ENCODE results near the gene HSD17B12.

DNA sequence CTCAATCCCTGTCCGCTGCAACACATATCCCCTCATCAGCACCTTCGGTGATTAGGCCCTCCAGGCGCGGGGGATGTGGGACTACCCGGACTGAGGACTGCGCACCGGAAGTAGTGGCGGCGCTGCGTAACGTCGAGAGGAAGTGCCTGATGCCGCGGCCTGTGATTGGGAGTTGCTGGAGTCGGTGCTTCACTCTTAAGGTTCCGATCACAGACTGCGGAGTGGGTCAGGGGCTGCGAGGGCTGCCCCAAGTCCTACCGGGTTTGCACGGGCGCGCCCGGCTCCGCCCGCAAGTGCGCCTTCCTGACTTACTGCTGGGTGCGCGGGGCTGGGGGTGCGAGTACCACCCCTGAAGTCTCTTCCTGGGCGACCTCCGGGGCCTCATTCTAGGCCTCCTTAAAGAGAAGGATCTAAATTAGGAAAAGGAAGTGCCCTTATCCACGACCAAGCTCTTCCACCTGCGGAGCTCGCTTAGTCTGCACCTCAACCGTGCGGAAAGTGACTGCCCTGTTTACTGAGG, 200.2 kb downstream of the HSD17B12 start, which contains the start of gene ALKBH3:
- peak in 1 of 2 donors; percentile 59 for TF ChIP-seq POLR2A (IDR thresholded peaks at IDR 0.05)
- TF ChIP-seq, protein P1, sequence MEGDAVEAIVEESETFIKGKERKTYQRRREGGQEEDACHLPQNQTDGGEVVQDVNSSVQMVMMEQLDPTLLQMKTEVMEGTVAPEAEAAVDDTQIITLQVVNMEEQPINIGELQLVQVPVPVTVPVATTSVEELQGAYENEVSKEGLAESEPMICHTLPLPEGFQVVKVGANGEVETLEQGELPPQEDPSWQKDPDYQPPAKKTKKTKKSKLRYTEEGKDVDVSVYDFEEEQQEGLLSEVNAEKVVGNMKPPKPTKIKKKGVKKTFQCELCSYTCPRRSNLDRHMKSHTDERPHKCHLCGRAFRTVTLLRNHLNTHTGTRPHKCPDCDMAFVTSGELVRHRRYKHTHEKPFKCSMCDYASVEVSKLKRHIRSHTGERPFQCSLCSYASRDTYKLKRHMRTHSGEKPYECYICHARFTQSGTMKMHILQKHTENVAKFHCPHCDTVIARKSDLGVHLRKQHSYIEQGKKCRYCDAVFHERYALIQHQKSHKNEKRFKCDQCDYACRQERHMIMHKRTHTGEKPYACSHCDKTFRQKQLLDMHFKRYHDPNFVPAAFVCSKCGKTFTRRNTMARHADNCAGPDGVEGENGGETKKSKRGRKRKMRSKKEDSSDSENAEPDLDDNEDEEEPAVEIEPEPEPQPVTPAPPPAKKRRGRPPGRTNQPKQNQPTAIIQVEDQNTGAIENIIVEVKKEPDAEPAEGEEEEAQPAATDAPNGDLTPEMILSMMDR (IDR thresholded peaks at IDR 0.05): peak in 3 of 12 donors; percentile 12 to 25 (median 14)
